Spleen (tissue), 11 donors: ENCODE data around the gene FBXL4. TPM values are rescaled to one million over a fixed set of nuclear protein-coding genes. Genes with fewer than 3 reads are reported as not detected.

Experiments used
- DNase-seq: peaks from one replicate; pipeline ENCODE4 v3.0.0-alpha.2; 2020
- H3K27ac ChIP-seq, 8 donors: fragments of 200-600 bp; sonication (generic) in 7 of 8; 1 replicate in 4 of 8; 2 replicates in 4 of 8; pipeline versions ENCODE4 v1.5.0 to v1.8.0; 2016 to 2021; ENCODE audit warnings: inconsistent platforms in 4 of 8, mild to moderate bottlenecking in 4 of 8, moderate library complexity in 1 of 8
- H3K27me3 ChIP-seq, 7 donors: fragments of 200-600 bp; sonication (generic) in 6 of 7; replicated peaks in 1 of 7; 1 replicate in 4 of 7; 2 replicates in 3 of 7; pipeline versions ENCODE4 v1.5.0 to v1.8.0; 2016 to 2021; ENCODE audit warnings: inconsistent platforms in 3 of 7, mild to moderate bottlenecking in 1 of 7
- H3K36me3 ChIP-seq, 6 donors: fragments of 200-600 bp; sonication (generic) in 5 of 6; 1 replicate in 4 of 6; 2 replicates in 2 of 6; pipeline versions ENCODE4 v1.5.0 to v1.8.0; 2016 to 2021; ENCODE audit warnings: inconsistent platforms in 2 of 6
- H3K4me1 ChIP-seq, 6 donors: fragments of 200-600 bp; sonication (generic) in 5 of 6; 1 replicate in 3 of 6; 2 replicates in 3 of 6; pipeline versions ENCODE4 v1.5.0 to v1.8.0; 2016 to 2021; ENCODE audit warnings: inconsistent platforms in 3 of 6
- H3K4me3 ChIP-seq, 8 donors: fragments of 200-600 bp; sonication (generic) in 7 of 8; 1 replicate in 4 of 8; 2 replicates in 4 of 8; pipeline versions ENCODE4 v1.5.0 to v1.8.0; 2016 to 2021; ENCODE audit warnings: inconsistent platforms in 4 of 8, mild to moderate bottlenecking in 4 of 8, moderate library complexity in 2 of 8
- H3K9me3 ChIP-seq, 8 donors: fragments of 200-600 bp; sonication (generic) in 7 of 8; 1 replicate in 4 of 8; 2 replicates in 4 of 8; pipeline versions ENCODE4 v1.5.0 to v1.8.0; 2016 to 2021; ENCODE audit warnings: inconsistent platforms in 4 of 8
- POLR2A ChIP-seq, 3 donors: fragments of 450-650 bp; IDR thresholded peaks; one replicate each; pipeline ENCODE4 v1.5.1; 2017; ENCODE audit warnings: antibody characterized with exemption in 3 of 3, mild to moderate bottlenecking in 1 of 3
- POLR2AphosphoS5 ChIP-seq, 3 donors: sonication (generic); formaldehyde crosslinking; IDR thresholded peaks; one replicate each; pipeline ENCODE4 v1.5.1; 2017; ENCODE audit warnings: antibody characterized with exemption in 3 of 3
- WGBS, 5 donors: extraction: QIAGEN DNeasy Blood & Tissue Kit in 3 of 5; methylation state at CpG; one replicate each; pipeline versions ENCODE4 v1.1.5 to v1.1.7; 2013 to 2018; 5-methylcytosine and 5-hydroxymethylcytosine counted together
- intact Hi-C: fragments of 100-400 bp; cut with DNase I; formaldehyde crosslinking; loops from one replicate; pipeline ENCODE4 v1.15.0; 2023; ENCODE audit warnings: low total_unique reads
- polyA plus RNA-seq, 3 donors: library from polyadenylated mRNA; stranded (reverse); fragments of 200-250 nt; gene quantifications; one replicate each; pipeline ENCODE4 v1.2.1, GENCODE V29; 2013
- total RNA-seq, 7 donors: library from RNA; depleted of rRNA in 3 of 7; stranded (reverse); fragments of >200 nt in 3 of 7; fragmentation: NEBNext Ultra II Directional in 4 of 7; extraction: Animal tissue kit (Norgen Biotek cat#: 25700) in 4 of 7; gene quantifications; one replicate each; pipeline versions ENCODE4 v1.1.0 to v1.2.1, GENCODE V29; 2016 to 2021
- TF ChIP-seq, protein P1 (sequence below), 11 experiments: fragments of 200-600 bp in 7 of 11; fragments of 450-650 bp in 4 of 11; sonication (generic) in 4 of 11; IDR thresholded peaks in 8 of 11; conservative IDR thresholded peaks in 3 of 11; 1 replicate in 7 of 11; 2 replicates in 4 of 11; pipeline versions ENCODE4 v1.4.0 to v1.8.0; 2016 to 2021; ENCODE audit warnings: antibody characterized with exemption in 11 of 11, inconsistent platforms in 4 of 11, mild to moderate bottlenecking in 1 of 11
- donor health status: healthy with polysubstance abuse.
- donor health status: DM: no; HTN: no; CAD: no; lungs with moderate emphysema.
- donor health status: DM: no; HTN: no; CAD: no.
- donor health status: Bipolar disorder and iron deficiency.
- donor health status: healthy.
- donor health status: DM: no; HTN: no; CAD: no.
- donor health status: DM: yes; HTN: yes; CAD: no.

Gene FBXL4
- total and polyA plus RNA-seq, 10 donors: 2.7 to 27.0 (median 19.1) TPM

DNA sequence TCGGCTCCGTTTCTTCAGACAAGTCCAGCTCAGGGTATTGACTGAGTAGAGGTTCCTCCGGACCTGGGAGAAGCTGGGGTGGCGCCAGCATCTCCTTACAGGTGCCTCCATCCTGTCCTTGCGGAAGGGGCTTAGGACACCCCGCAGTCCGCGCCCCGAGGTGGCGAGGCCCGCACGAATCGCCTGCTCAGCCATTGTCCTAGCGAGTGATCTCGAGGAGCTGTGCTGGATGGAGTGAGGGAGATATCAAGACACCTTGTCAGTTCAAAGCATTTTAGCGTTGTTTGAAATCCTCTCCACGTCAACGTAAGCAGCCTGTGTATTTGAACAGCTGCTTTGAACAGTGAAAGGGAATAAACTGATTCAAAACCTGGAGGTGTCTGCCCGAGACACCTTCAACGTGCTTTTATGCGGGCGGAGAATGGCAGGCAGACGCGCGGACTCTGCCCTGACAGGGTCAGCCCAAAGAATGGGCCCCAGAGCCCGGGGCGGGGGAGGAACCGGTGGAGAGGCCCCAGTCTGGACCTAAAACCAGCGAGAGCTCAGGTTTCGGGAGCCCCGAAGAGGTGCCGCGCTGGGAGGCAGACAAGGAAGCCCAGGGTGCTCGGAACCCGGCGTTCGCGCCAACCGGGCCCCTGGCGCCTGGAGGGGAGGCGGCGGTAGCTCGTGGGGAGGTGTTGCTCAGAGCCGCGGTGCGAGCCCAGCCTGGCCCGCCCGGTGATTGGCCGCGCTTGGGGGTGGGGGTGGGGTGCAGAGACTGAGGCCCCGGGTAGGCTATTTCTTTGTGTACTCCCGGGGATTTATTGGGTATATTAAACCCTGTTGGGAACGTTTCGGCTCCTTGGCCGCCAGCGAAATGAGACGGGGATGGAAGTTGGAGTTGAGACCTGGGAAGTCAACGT is 116.4 kb downstream of the FBXL4 start:
- Histone ChIP-seq H3K4me3 (peak overlapping the region in 2 of 8 donors; percentile 19 to 82), H3K27ac (no peak overlapping the region), H3K9me3 (no peaks in the 10 kb centered on the region), H3K27me3 (peaks cover 20 to 100% (median 98%) of the 10 kb centered on the region in 7 donors), H3K4me1 (peaks cover 44 to 82% (median 65%) of the 10 kb centered on the region in 6 donors), H3K36me3 (no peaks in the 10 kb centered on the region)
- peak; percentile 65 for DNase-seq
- intact Hi-C loops: no loop called here
- WGBS, 5 donors: 5 to 8% (median 6%) methylated on average over 43 to 58 of the region's 58 CpGs
- TF ChIP-seq, protein P1, sequence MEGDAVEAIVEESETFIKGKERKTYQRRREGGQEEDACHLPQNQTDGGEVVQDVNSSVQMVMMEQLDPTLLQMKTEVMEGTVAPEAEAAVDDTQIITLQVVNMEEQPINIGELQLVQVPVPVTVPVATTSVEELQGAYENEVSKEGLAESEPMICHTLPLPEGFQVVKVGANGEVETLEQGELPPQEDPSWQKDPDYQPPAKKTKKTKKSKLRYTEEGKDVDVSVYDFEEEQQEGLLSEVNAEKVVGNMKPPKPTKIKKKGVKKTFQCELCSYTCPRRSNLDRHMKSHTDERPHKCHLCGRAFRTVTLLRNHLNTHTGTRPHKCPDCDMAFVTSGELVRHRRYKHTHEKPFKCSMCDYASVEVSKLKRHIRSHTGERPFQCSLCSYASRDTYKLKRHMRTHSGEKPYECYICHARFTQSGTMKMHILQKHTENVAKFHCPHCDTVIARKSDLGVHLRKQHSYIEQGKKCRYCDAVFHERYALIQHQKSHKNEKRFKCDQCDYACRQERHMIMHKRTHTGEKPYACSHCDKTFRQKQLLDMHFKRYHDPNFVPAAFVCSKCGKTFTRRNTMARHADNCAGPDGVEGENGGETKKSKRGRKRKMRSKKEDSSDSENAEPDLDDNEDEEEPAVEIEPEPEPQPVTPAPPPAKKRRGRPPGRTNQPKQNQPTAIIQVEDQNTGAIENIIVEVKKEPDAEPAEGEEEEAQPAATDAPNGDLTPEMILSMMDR (IDR thresholded peaks at IDR 0.05 in 8 of 11, conservative IDR thresholded peaks at IDR 0.05 in 3 of 11): no peak
- no peak for TF ChIP-seq POLR2A (IDR thresholded peaks at IDR 0.05)
- TF ChIP-seq POLR2AphosphoS5 (IDR thresholded peaks at IDR 0.05): no peak

DNA sequence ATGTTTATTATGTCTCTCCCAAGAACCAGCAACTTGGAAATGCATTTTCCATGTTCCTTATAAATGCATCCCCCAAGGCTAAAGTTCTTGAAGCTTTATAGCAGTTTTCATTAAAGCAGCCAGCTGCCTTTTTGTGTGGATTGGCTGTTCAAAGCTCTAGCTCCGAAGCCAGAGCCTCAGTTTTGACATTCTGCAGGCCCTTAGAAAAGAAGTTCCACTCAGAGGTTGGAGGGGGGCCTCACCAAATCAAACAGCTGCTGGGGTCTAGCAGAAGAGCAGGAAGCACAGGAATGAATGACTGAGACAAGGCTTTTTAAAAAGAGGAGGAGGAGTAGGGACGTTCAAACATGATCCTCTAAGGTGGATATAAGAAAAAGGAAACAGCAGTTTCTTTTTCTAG is 117.6 kb downstream of the FBXL4 start:
- DNase-seq: no peak
- no peak overlapping the region for H3K27ac ChIP-seq
- intact Hi-C loops: no loop called here
- peaks cover 19 to 100% (median 98%) of the 10 kb centered on the region in 7 donors for H3K27me3 ChIP-seq
- H3K9me3 ChIP-seq: no peaks in the 10 kb centered on the region
- H3K4me1 ChIP-seq: peaks cover 34 to 73% (median 55%) of the 10 kb centered on the region in 6 donors
- H3K4me3 ChIP-seq: no peak overlapping the region
- no peak for TF ChIP-seq POLR2AphosphoS5 (IDR thresholded peaks at IDR 0.05)
- TF ChIP-seq, protein P1 (IDR thresholded peaks at IDR 0.05 in 8 of 11, conservative IDR thresholded peaks at IDR 0.05 in 3 of 11): no peak
- no peak for TF ChIP-seq POLR2A (IDR thresholded peaks at IDR 0.05)
- H3K36me3 ChIP-seq: no peaks in the 10 kb centered on the region
- 2 to 22% (median 9%) methylated on average over 2 of the region's 2 CpGs for WGBS, 5 donors

DNA sequence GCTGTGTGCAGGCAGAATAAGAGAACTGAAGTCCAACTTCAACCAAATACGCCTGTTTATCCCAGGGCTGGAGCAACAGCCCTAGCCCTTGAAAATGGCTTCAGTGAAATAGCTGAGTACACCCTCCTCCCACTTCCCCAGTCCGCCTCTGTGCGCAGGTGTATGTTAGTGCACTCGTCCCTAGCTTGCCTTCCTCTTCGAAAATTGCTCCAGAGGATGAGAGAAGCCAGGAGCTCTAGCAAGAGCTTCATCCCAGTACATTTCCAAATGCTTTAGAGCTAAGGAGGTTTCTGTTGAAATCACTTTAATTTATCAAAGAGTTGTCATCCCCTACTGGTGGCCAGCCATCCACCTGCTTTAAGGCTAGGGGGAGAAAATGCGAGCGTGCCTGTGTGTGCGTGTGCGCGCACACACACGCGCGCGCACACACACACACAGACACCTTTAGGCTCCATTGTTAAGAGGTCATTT is 118.8 kb downstream of the FBXL4 start:
- H3K27me3 ChIP-seq: peaks cover 18 to 100% (median 100%) of the 10 kb centered on the region in 7 donors

More for the DNA sequence above, 118.8 kb downstream of the FBXL4 start:
- TF ChIP-seq POLR2AphosphoS5 (IDR thresholded peaks at IDR 0.05) (no peak), POLR2A (IDR thresholded peaks at IDR 0.05) (no peak)
- TF ChIP-seq, protein P1 (IDR thresholded peaks at IDR 0.05 in 8 of 11, conservative IDR thresholded peaks at IDR 0.05 in 3 of 11): no peak
- H3K27ac ChIP-seq: no peak overlapping the region
- no peak overlapping the region for H3K4me3 ChIP-seq
- DNase-seq: no peak
- no peaks in the 10 kb centered on the region for H3K36me3 ChIP-seq
- intact Hi-C loops: no loop called here
- no peaks in the 10 kb centered on the region for H3K9me3 ChIP-seq
- 6 to 10% (median 9%) methylated on average over 14 of the region's 14 CpGs for WGBS, 5 donors
- H3K4me1 ChIP-seq: peaks cover 33 to 73% (median 50%) of the 10 kb centered on the region in 6 donors
